IPS DF 19.7 (cell line): ENCODE results near the gene GFER.
"Not testable (repeated sequence)": the region's sequence is repeated elsewhere in the genome, so short reads cannot be mapped to it uniquely, and the experiment has no call there.

Experiments used
- DNase-seq: peaks from one replicate; pipeline ENCODE4 v3.0.0-alpha.2; 2013; ENCODE audit warnings: low read depth, low spot score

GFER gene

GRCh38 chr16:1983544-1984346 is at the start of gene GFER:
Gene GFER, plus strand, starts transcription at chr16:1984193. Its CDS starts 26 bp downstream, at chr16:1984219.
- DNase-seq, result no peak

GRCh38 chr16:1936945-1937479 is 47.0 kb upstream of the GFER start:
- DNase-seq, result no peak

GRCh38 chr16:1938316-1938715 is 45.7 kb upstream of the GFER start:
- no peak for DNase-seq

- DNase-seq, result no peak
Measured at GRCh38 chr16:1938910-1939309, 45.1 kb upstream of the GFER start.

GRCh38 chr16:1939833-1940232 is 44.2 kb upstream of the GFER start:
- not testable (repeated sequence) for DNase-seq

- no peak for DNase-seq
Measured at GRCh38 chr16:1940273-1941161, 43.5 kb upstream of the GFER start.

GRCh38 chr16:1941162-1942046 is 42.6 kb upstream of the GFER start:
- DNase-seq, result no peak

GRCh38 chr16:1942047-1942809 is 41.8 kb upstream of the GFER start:
- no peak for DNase-seq

GRCh38 chr16:1942810-1943726 is 40.9 kb upstream of the GFER start, which contains the start of gene MSRB1:
Gene MSRB1, minus strand, starts transcription at chr16:1943199. Its CDS starts 43 bp downstream, at chr16:1943156.
- no peak for DNase-seq

- DNase-seq, result no peak
Measured at GRCh38 chr16:1944612-1945199, 39.3 kb upstream of the GFER start.

- DNase-seq, result no peak
Measured at GRCh38 chr16:1945559-1946391, 38.2 kb upstream of the GFER start.

GRCh38 chr16:1946495-1947368 is 37.3 kb upstream of the GFER start:
- DNase-seq, result no peak

- no peak for DNase-seq
Measured at GRCh38 chr16:1947369-1947670, 36.7 kb upstream of the GFER start.

GRCh38 chr16:1949507-1949906 is 34.5 kb upstream of the GFER start:
- DNase-seq, result no peak

GRCh38 chr16:1950047-1950446 is 33.9 kb upstream of the GFER start:
- no peak for DNase-seq

GRCh38 chr16:1950559-1950958 is 33.4 kb upstream of the GFER start:
- no peak for DNase-seq

GRCh38 chr16:1953734-1954133 is 30.3 kb upstream of the GFER start:
- DNase-seq, result no peak
